PC-9 (cell line): Measurements from ENCODE around the gene ASTN2.

Experiments
- CTCF ChIP-seq: fragments of 200-600 bp; sonication (generic); conservative IDR thresholded peaks from 2 replicates; pipeline ENCODE4 v1.6.1; 2017; ENCODE audit warnings: mixed run types, antibody characterized with exemption, mild to moderate bottlenecking, moderate library complexity
- EZH2 ChIP-seq: fragments of 200-600 bp; sonication (generic); IDR thresholded peaks from 2 replicates; pipeline ENCODE4 v1.8.0; 2017; ENCODE audit warnings: antibody characterized with exemption, low read depth

- TF ChIP-seq CTCF (no peak), EZH2 (no peak)
Observed at GRCh38 chr9:117187498-117187897, 227.4 kb downstream of the ASTN2 start.
